Kidney (tissue), 22 donors: ENCODE results near the gene WDR45. TPM values are rescaled to one million over a fixed set of nuclear protein-coding genes. Genes with fewer than 3 reads are reported as not detected.
"Not testable (repeated sequence)": the region's sequence is repeated elsewhere in the genome, so short reads cannot be mapped to it uniquely, and the experiment has no call there.

ENCODE experiments used
- DNase-seq, 5 donors: peaks; one replicate each; pipeline ENCODE4 v3.0.0-alpha.2; 2013 to 2020
- FAIRE-seq: peaks from 2 replicates; lab custom pipeline; 2012; peaks lifted over from hg19 to GRCh38; lab: Jason Lieb, UNC
- H3K27ac ChIP-seq, 2 donors: one replicate each; pipeline ENCODE4 v1.7.0; 2013; ENCODE audit warnings: low read depth in 2 of 2, low read length in 2 of 2, inconsistent platforms in 1 of 2
- H3K27me3 ChIP-seq: one replicate; pipeline ENCODE4 v1.7.1; 2013; ENCODE audit warnings: low read length, inconsistent platforms; ENCODE audit not compliant: control insufficient read depth, insufficient read depth
- H3K36me3 ChIP-seq, 3 donors: one replicate each; pipeline versions ENCODE4 v1.7.0 to v1.7.1; 2013; ENCODE audit warnings: low read length in 3 of 3, control low read depth in 1 of 3, inconsistent platforms in 1 of 3; ENCODE audit not compliant: insufficient read depth in 3 of 3, control insufficient read depth in 2 of 3
- H3K4me1 ChIP-seq, 3 donors: one replicate each; pipeline versions ENCODE4 v1.7.0 to v1.7.1; 2013; ENCODE audit warnings: low read length in 3 of 3, inconsistent platforms in 1 of 3, low read depth in 1 of 3; ENCODE audit not compliant: control insufficient read depth in 2 of 3, insufficient read depth in 2 of 3
- H3K4me3 ChIP-seq, 3 donors: one replicate each; pipeline versions ENCODE4 v1.7.0 to v1.8.1; 2013; ENCODE audit warnings: low read length in 3 of 3, control low read depth in 1 of 3, inconsistent platforms in 1 of 3
- H3K9ac ChIP-seq, 3 donors: one replicate each; pipeline versions ENCODE4 v1.7.0 to v1.7.1; 2013; ENCODE audit warnings: low read length in 3 of 3, control low read depth in 1 of 3, inconsistent platforms in 1 of 3
- H3K9me3 ChIP-seq, 3 donors: one replicate each; pipeline versions ENCODE4 v1.7.0 to v1.7.1; 2013; ENCODE audit warnings: low read length in 3 of 3, control low read depth in 1 of 3, inconsistent platforms in 1 of 3; ENCODE audit not compliant: control insufficient read depth in 2 of 3, insufficient read depth in 1 of 3
- intact Hi-C: fragments of 100-400 bp; cut with DNase I; formaldehyde crosslinking; loops from one replicate; pipeline ENCODE4 v1.11.1; 2022
- long read RNA-seq, 10 donors: library from polyadenylated mRNA in 1 of 10; unstranded in 1 of 10; transcript quantifications; one replicate each; pipeline ENCODE4 v2.0.0 and lab custom pipeline, GENCODE V29; 2021 to 2026
- polyA plus RNA-seq: library from polyadenylated mRNA; stranded (reverse); fragments of 350-450 nt; fragmentation: Illumina TruSeq; extraction: RNeasy Lipid Tissue Mini Kit (QIAGEN cat#74804); gene quantifications from one replicate; pipeline ENCODE4 v1.2.3, GENCODE V29; 2014; ENCODE audit warnings: low read depth, low replicate concordance; ENCODE audit not compliant: insufficient read depth
- total RNA-seq: library from RNA; stranded (reverse); fragmentation: NEBNext Ultra II Directional; extraction: Animal tissue kit (Norgen Biotek cat#: 25700); gene quantifications from one replicate; pipeline ENCODE4 v1.2.1, GENCODE V29; 2021
- TF ChIP-seq, protein P1 (sequence below): IDR thresholded peaks from 3 replicates; pipeline ENCODE4 v1.5.1; 2012; ENCODE audit warnings: mild to moderate bottlenecking, moderate library complexity, borderline replicate concordance; ENCODE audit not compliant: insufficient read depth; ENCODE audit errors: extremely low read depth
- donor health status: control.
- donor health status: control.
- donor health status: control.
- donor health status: control.
- donor health status: control.
- donor health status: DM: yes; HTN: yes; CAD: no.
- donor health status: Normal renal cell carcinoma (clear cell type).

Gene WDR45
- total RNA-seq (67.4 TPM), polyA plus RNA-seq (72.4 TPM)
- long read RNA-seq, donor 1, transcript WDR45-207 (11 exons, 1,639 nt): major isoform, 6 of 14 reads
- long read RNA-seq, donor 1, partial matches to known transcripts: 0 of 14 reads
- long read RNA-seq, donor 1, other reads (novel, unspliced or antisense): 0 of 14 reads
- long read RNA-seq, donor 2, transcript WDR45-207 (11 exons, 1,639 nt): major isoform, 6 of 9 reads
- long read RNA-seq, donor 2, partial matches to known transcripts: 0 of 9 reads
- long read RNA-seq, donor 2, other reads (novel, unspliced or antisense): 0 of 9 reads
- long read RNA-seq, donor 3, transcript WDR45-207 (11 exons, 1,639 nt): major isoform, 10 of 11 reads
- long read RNA-seq, donor 3, partial matches to known transcripts: 0 of 11 reads
- long read RNA-seq, donor 3, other reads (novel, unspliced or antisense): 0 of 11 reads
- long read RNA-seq, donor 4, transcript WDR45-207 (11 exons, 1,639 nt): major isoform, 8 of 13 reads
- long read RNA-seq, donor 4, partial matches to known transcripts: 0 of 13 reads
- long read RNA-seq, donor 4, other reads (novel, unspliced or antisense): 0 of 13 reads
- long read RNA-seq, donor 5: 0 reads
- long read RNA-seq, donor 6, partial matches to known transcripts: 0 of 5 reads
- long read RNA-seq, donor 6, other reads (novel, unspliced or antisense): 0 of 5 reads
- long read RNA-seq, donor 7, transcript WDR45-207 (11 exons, 1,639 nt): major isoform, 14 of 51 reads
- long read RNA-seq, donor 7, partial matches to known transcripts: 6 of 51 reads
- long read RNA-seq, donor 7, other reads (novel, unspliced or antisense): 26 of 51 reads
- long read RNA-seq, donor 8, transcript WDR45-207 (11 exons, 1,639 nt): major isoform, 6 of 12 reads
- long read RNA-seq, donor 8, partial matches to known transcripts: 0 of 12 reads
- long read RNA-seq, donor 8, other reads (novel, unspliced or antisense): 0 of 12 reads
- long read RNA-seq, donor 9, transcript WDR45-207 (11 exons, 1,639 nt): major isoform, 6 of 9 reads
- long read RNA-seq, donor 9, partial matches to known transcripts: 0 of 9 reads
- long read RNA-seq, donor 9, other reads (novel, unspliced or antisense): 0 of 9 reads
- long read RNA-seq, donor 10, partial matches to known transcripts: 0 of 9 reads
- long read RNA-seq, donor 10, other reads (novel, unspliced or antisense): 0 of 9 reads

DNA sequence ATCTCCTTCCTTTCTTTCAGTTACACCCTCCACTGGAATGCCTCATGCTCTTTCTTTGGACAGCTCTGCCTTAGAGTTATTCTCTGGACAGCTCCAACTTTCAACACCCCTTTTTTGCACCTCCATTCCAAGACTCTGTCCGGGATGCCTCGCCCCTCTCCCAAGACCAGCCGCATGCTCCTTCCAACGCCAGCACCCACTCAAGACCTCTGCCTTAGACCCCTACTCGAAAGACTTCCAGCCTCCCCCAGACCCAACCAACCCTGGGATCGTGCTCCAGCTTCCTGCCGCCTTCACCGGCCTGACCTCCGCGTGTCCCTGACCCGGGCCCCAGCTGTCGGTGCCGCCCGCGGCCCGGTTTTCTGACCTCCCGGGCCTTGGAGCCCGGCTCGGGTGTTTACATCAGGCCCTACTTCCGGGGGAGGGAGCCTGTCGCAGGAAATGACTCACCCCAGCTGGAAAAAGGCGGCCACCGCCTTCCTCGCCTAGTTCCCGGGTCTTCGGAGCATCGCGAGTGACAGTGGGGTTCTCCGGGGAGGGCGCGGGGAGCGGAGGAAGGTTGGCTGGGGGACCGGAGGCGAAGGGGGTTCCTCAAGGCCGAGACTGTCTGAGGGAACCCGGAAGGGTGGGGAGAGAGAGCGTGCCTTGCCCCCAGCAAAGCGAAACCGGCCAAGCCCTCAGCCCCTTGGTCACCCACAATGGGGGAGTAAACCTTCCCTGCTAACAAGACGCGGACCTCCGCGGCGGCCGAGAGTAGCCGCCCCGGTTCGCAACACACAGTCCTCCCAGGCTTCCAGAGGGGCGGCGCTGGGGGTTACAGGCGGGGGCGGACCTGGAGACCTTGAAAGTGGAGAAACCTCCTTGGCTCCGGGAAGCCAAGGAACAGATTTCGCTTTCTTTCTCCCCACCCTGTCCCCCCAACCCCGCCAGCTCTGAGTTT lies at the start of gene WDR45:
Gene WDR45 (minus strand): TSS at position 399 of the 940 bp plus-strand sequence. CDS start 1,792 bp downstream, outside the sequence.
- Histone ChIP-seq H3K9me3 (no peaks in the 10 kb centered on the region), H3K4me1 (peaks cover 0 to 4% (median 0%) of the 10 kb centered on the region in 3 donors), H3K27me3 (no peaks in the 10 kb centered on the region), H3K27ac (peak within 1 kb of the TSS; percentile 88 to 91), H3K36me3 (peaks cover 0 to 9% (median 0%) of the 10 kb centered on the region in 3 donors), H3K4me3 (peak within 1 kb of the TSS; percentile 67 to 79 (median 75)), H3K9ac (peak within 1 kb of the TSS; percentile 47 to 91 (median 55))
- peak; percentile 70 to 91 (median 79) for DNase-seq
- intact Hi-C loops: no loop called here
- TF ChIP-seq, protein P1, sequence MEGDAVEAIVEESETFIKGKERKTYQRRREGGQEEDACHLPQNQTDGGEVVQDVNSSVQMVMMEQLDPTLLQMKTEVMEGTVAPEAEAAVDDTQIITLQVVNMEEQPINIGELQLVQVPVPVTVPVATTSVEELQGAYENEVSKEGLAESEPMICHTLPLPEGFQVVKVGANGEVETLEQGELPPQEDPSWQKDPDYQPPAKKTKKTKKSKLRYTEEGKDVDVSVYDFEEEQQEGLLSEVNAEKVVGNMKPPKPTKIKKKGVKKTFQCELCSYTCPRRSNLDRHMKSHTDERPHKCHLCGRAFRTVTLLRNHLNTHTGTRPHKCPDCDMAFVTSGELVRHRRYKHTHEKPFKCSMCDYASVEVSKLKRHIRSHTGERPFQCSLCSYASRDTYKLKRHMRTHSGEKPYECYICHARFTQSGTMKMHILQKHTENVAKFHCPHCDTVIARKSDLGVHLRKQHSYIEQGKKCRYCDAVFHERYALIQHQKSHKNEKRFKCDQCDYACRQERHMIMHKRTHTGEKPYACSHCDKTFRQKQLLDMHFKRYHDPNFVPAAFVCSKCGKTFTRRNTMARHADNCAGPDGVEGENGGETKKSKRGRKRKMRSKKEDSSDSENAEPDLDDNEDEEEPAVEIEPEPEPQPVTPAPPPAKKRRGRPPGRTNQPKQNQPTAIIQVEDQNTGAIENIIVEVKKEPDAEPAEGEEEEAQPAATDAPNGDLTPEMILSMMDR: no peak
- FAIRE-seq: no peak

GRCh38 chrX:49129427-49129826 lies 49.7 kb upstream of the WDR45 start:
- Histone ChIP-seq H3K36me3 (no peaks in the 10 kb centered on the region), H3K9ac (no peak overlapping the region), H3K4me1 (no peaks in the 10 kb centered on the region), H3K27ac (no peak overlapping the region), H3K9me3 (no peaks in the 10 kb centered on the region), H3K27me3 (no peaks in the 10 kb centered on the region), H3K4me3 (no peak overlapping the region)
- no peak for FAIRE-seq
- intact Hi-C loops: no loop called here
- DNase-seq: no peak
- TF ChIP-seq, protein P1: no peak

DNA sequence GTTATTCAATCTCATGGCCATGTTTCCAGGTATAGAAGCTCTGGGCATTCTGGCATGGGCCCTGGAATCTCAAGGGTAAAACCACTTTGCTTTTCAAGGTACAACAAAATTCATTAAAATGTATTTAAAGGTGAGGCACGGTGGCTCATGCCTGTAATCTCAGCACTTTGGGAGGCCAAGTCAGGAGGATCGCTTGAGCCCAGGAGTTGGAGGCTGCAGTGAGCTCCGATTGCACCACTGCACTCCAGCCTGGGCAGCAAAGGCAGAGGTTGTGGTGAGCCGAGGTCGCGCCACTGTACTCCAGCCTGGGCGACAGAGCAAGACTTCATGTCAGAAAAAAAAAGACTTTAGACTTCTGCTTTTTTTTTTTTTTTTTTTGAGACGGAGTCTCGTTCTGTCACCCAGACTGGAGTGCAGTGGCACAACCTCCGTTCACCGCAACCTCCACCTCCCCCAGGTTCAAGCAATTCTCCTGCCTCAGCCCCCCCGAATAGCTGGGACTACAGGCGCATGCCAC lies 48.1 kb upstream of the WDR45 start:
- H3K36me3 ChIP-seq, H3K9me3 ChIP-seq, FAIRE-seq, H3K27ac ChIP-seq, DNase-seq, intact Hi-C loops, H3K4me1 ChIP-seq, H3K9ac ChIP-seq, H3K27me3 ChIP-seq, H3K4me3 ChIP-seq: not testable (repeated sequence)
